Body of pancreas (tissue), 4 donors: ENCODE results near the gene OSBPL10. TPM values are rescaled to one million over a fixed set of nuclear protein-coding genes. Genes with fewer than 3 reads are reported as not detected.
A peak's percentile ranks its signal among the peaks of the same experiment; 100 is the strongest.

ENCODE experiments used
- ATAC-seq: fragments of 150-250 bp; one replicate; pipeline ENCODE4 v1.9.1; 2016
- DNase-seq, 4 donors: peaks; one replicate each; pipeline ENCODE4 v3.0.0-alpha.2; 2019
- H3K27ac ChIP-seq, 4 donors: fragments of 200-600 bp; sonication (generic); 1 replicate in 3 of 4; 2 replicates in 1 of 4; pipeline versions ENCODE4 v1.5.1 to v1.6.1; 2016 to 2019; ENCODE audit warnings: mild to moderate bottlenecking in 1 of 4, mixed read lengths in 1 of 4, moderate library complexity in 1 of 4
- H3K27me3 ChIP-seq, 2 donors: fragments of 200-600 bp; sonication (generic); one replicate each; pipeline ENCODE4 v1.6.0; 2016; ENCODE audit warnings: mild to moderate bottlenecking in 1 of 2
- H3K36me3 ChIP-seq, 2 donors: fragments of 200-600 bp; sonication (generic); replicated peaks in 1 of 2; 2 replicates each; pipeline ENCODE4 v1.5.1; 2016; ENCODE audit warnings: low read depth in 2 of 2; ENCODE audit not compliant: insufficient read depth in 1 of 2
- H3K4me1 ChIP-seq: fragments of 200-600 bp; sonication (generic); one replicate; pipeline ENCODE4 v1.6.0; 2016
- H3K4me3 ChIP-seq, 2 donors: fragments of 200-600 bp; sonication (generic); 1 replicate in 1 of 2; 2 replicates in 1 of 2; pipeline ENCODE4 v1.5.1; 2016 to 2019
- H3K9me3 ChIP-seq, 3 donors: fragments of 200-600 bp; sonication (generic); 1 replicate in 2 of 3; 2 replicates in 1 of 3; pipeline ENCODE4 v1.5.1; 2016
- POLR2A ChIP-seq, 3 donors: fragments of 450-650 bp; IDR thresholded peaks; one replicate each; pipeline ENCODE4 v1.6.1; 2016; ENCODE audit warnings: antibody characterized with exemption in 3 of 3, mild to moderate bottlenecking in 2 of 3
- WGBS, 2 donors: methylation state at CpG; one replicate each; pipeline ENCODE4 v1.1.5; 2017; 5-methylcytosine and 5-hydroxymethylcytosine counted together
- intact Hi-C: fragments of 100-400 bp; cut with DNase I; formaldehyde crosslinking; loops from one replicate; pipeline ENCODE4 v1.15.1; 2023
- total RNA-seq, 2 donors: library from RNA; depleted of rRNA; stranded (reverse); fragments of >200 nt; gene quantifications; one replicate each; pipeline ENCODE4 v1.1.0, GENCODE V29; 2016
- TF ChIP-seq, protein P1 (sequence below), 7 experiments: fragments of 450-650 bp in 4 of 7; fragments of 200-600 bp in 3 of 7; sonication (generic) in 3 of 7; IDR thresholded peaks; one replicate each; pipeline ENCODE4 v1.5.1; 2016 to 2019; ENCODE audit warnings: antibody characterized with exemption in 7 of 7

Gene OSBPL10
- total RNA-seq, 2 donors from 2014 or later, result 3.4 to 27.0 TPM

DNA sequence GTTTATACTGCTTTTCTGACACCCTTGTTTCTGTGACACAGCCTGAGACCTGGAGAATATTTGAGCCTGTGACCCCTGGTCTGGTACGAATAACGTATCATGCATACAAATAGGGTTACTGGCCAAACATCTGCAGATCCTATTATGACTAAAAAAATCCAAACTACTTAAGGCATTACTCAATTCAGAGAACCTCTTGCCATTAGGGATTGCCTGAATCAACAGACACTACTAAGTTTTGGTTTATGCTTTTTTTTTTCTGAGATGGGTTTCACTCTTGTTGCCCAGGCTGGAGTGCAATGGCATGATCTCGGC, 35.4 kb downstream of the OSBPL10 start:
- Histone ChIP-seq H3K27ac (no peak overlapping the region), H3K4me3 (no peak overlapping the region), H3K36me3 (no peaks in the 10 kb centered on the region), H3K27me3 (no peaks in the 10 kb centered on the region), H3K9me3 (no peaks in the 10 kb centered on the region), H3K4me1 (peaks cover 6% of the 10 kb centered on the region)
- TF ChIP-seq POLR2A (IDR thresholded peaks at IDR 0.05), result no peak
- TF ChIP-seq, protein P1, sequence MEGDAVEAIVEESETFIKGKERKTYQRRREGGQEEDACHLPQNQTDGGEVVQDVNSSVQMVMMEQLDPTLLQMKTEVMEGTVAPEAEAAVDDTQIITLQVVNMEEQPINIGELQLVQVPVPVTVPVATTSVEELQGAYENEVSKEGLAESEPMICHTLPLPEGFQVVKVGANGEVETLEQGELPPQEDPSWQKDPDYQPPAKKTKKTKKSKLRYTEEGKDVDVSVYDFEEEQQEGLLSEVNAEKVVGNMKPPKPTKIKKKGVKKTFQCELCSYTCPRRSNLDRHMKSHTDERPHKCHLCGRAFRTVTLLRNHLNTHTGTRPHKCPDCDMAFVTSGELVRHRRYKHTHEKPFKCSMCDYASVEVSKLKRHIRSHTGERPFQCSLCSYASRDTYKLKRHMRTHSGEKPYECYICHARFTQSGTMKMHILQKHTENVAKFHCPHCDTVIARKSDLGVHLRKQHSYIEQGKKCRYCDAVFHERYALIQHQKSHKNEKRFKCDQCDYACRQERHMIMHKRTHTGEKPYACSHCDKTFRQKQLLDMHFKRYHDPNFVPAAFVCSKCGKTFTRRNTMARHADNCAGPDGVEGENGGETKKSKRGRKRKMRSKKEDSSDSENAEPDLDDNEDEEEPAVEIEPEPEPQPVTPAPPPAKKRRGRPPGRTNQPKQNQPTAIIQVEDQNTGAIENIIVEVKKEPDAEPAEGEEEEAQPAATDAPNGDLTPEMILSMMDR (IDR thresholded peaks at IDR 0.05), result no peak
- ATAC-seq, result peak; percentile 35
- 88 to 90% methylated on average over 3 of the region's 3 CpGs for WGBS, 2 donors
- intact Hi-C loops, result no loop called here
- DNase-seq, result no peak

DNA sequence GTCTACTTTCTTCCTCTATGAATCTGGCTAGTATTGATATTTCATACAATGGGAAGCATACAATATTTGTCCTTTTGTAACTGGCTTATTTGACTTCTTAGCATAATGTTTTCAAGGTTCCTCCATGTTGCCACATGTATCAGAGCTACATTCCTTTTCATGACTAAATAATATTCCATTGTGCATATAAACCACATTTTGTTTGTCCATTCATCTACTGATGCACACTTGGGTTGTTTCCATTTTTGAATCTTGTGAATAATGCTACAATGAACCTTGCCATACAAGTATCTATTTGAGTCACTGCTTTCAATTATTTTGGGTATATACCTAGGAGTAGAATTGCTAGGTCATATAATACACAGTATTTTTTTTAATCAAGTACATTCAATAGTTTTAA, 38.0 kb downstream of the OSBPL10 start:
- no peak for TF ChIP-seq POLR2A (IDR thresholded peaks at IDR 0.05)
- TF ChIP-seq, protein P1 (IDR thresholded peaks at IDR 0.05), result no peak
- no peaks in the 10 kb centered on the region for H3K9me3 ChIP-seq
- no peaks in the 10 kb centered on the region for H3K36me3 ChIP-seq
- intact Hi-C loops, result no loop called here
- no peaks in the 10 kb centered on the region for H3K27me3 ChIP-seq
- no peak for ATAC-seq
- no peak overlapping the region for H3K4me3 ChIP-seq
- no peak overlapping the region for H3K27ac ChIP-seq
- no peak for DNase-seq
- H3K4me1 ChIP-seq, result no peaks in the 10 kb centered on the region

DNA sequence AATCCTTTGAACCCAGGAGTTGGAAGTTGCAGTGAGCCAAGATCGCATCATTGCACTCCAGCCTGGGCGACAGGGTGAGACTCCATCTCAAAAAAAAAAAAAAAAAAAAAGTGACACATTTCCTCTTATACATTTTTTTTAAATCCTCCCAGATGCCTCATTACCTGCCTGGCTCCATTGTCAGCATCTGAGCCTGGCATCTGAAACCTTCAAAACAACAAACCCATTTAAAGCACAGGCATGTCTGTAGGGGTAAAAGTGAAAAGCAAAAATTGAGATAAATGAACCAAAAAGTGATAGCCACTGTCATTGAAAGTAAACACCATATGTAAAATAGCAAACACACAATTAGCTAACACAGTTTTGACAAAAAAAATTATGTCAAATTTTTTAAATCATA, 38.6 kb downstream of the OSBPL10 start:
- Histone ChIP-seq H3K27ac (no peak overlapping the region), H3K4me1 (no peaks in the 10 kb centered on the region), H3K9me3 (no peaks in the 10 kb centered on the region), H3K27me3 (no peaks in the 10 kb centered on the region), H3K4me3 (no peak overlapping the region), H3K36me3 (no peaks in the 10 kb centered on the region)
- WGBS, 2 donors, result 95 to 96% methylated on average over 2 of the region's 2 CpGs
- intact Hi-C loops, result no loop called here
- no peak for DNase-seq
- no peak for ATAC-seq
- TF ChIP-seq POLR2A (IDR thresholded peaks at IDR 0.05), result no peak
- TF ChIP-seq, protein P1 (IDR thresholded peaks at IDR 0.05), result no peak

DNA sequence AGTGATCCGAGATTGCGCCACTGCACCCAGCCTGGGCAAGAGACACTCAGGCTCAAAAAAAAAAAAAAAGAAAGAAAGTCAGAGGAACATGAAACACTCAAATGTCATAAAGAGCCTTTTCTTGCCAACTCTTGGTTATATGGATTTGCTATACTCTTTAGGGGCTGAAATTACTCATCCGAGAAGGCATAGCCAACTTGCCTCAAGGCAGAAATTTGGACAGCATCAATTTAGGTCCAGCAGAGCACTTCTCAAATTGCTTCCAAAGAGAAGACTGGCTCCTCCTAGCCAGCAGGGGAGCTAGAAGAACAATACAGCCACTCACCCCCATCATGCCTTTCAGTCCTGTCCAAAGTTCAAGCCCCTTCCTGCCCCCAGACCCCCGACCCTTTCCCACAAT, 43.8 kb downstream of the OSBPL10 start:
- H3K4me1 ChIP-seq, result no peaks in the 10 kb centered on the region
- no peak for DNase-seq
- TF ChIP-seq, protein P1 (IDR thresholded peaks at IDR 0.05), result no peak
- intact Hi-C loops, result no loop called here
- no peaks in the 10 kb centered on the region for H3K9me3 ChIP-seq
- H3K4me3 ChIP-seq, result no peak overlapping the region
- WGBS, 2 donors, result 83 to 92% methylated on average over 4 of the region's 4 CpGs
- no peak for ATAC-seq
- H3K27ac ChIP-seq, result no peak overlapping the region
- H3K27me3 ChIP-seq, result no peaks in the 10 kb centered on the region
- no peaks in the 10 kb centered on the region for H3K36me3 ChIP-seq

DNA sequence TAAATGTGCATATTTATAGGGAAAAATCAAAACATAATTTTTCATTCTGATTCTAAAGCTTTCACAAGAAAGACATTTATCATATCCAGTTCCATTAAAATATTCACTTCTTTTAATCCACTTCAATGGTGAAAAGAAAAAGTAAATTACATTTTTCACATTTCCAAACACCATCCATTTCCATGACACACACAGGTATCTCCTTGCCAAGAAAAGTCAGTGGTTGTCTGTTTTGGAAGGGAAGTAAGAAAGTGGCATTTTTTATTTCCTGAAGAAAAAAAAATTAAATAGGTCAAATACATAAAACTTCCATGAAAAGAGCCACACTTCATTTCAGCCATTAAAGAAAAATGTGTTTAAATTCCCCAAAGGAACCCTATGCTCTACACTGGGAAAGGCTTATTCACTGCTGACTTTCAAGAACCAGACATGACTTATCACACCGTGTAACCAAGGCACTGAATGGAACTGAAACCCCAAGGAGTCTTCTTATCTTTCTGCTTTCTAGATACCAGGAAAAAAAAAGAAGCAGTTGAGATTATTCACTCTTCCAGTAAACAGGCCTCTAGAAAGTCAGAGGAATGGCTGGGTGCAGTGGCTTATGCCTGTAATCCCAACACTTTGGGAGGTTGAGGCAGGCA, 44.5 kb downstream of the OSBPL10 start:
- Histone ChIP-seq H3K27me3 (no peaks in the 10 kb centered on the region), H3K9me3 (no peaks in the 10 kb centered on the region), H3K36me3 (no peaks in the 10 kb centered on the region), H3K4me1 (no peaks in the 10 kb centered on the region), H3K4me3 (no peak overlapping the region), H3K27ac (no peak overlapping the region)
- WGBS, 2 donors, result 7 to 29% methylated on average over 1 of the region's 1 CpG
- DNase-seq, result no peak
- no peak for TF ChIP-seq POLR2A (IDR thresholded peaks at IDR 0.05)
- TF ChIP-seq, protein P1 (IDR thresholded peaks at IDR 0.05), result no peak
- intact Hi-C loops, result no loop called here
- ATAC-seq, result no peak
